ENCODE data around the gene KIF22. TPM values are rescaled to one million over a fixed set of nuclear protein-coding genes. Genes with fewer than 3 reads are reported as not detected.

KIF22 gene
- total RNA-seq, 1 donor from 2014 or later: 20.0 TPM

- H3K9me3 Mint-ChIP-seq (ENCODE audit: unreplicated experiment): no peaks in the 10 kb centered on the region
- DNase-seq (ENCODE audit: extremely low spot score, unreplicated experiment): no peak
- H3K27me3 Mint-ChIP-seq (ENCODE audit: unreplicated experiment): peaks cover 5% of the 10 kb centered on the region
- no peak overlapping the region for H3K4me3 Mint-ChIP-seq (ENCODE audit: unreplicated experiment)
- no peaks in the 10 kb centered on the region for H3K36me3 Mint-ChIP-seq (ENCODE audit: unreplicated experiment)
- TF ChIP-seq CTCF (IDR thresholded peaks at IDR 0.05): no peak
- H3K27ac Mint-ChIP-seq (ENCODE audit: unreplicated experiment): no peak overlapping the region
- peaks cover 12% of the 10 kb centered on the region for H3K4me1 Mint-ChIP-seq (ENCODE audit: unreplicated experiment)
These were observed 28.7 kb upstream of the KIF22 start for GRCh38 chr16:29761882-29762281.

- no peak for DNase-seq (ENCODE audit: extremely low spot score, unreplicated experiment)
- H3K36me3 Mint-ChIP-seq (ENCODE audit: unreplicated experiment): no peaks in the 10 kb centered on the region
- no peak overlapping the region for H3K4me3 Mint-ChIP-seq (ENCODE audit: unreplicated experiment)
These were observed 27.2 kb upstream of the KIF22 start for GRCh38 chr16:29763326-29763725.

GRCh38 chr16:29765167-29766032 lies 25.2 kb upstream of the KIF22 start:
- no peaks in the 10 kb centered on the region for H3K36me3 Mint-ChIP-seq (ENCODE audit: unreplicated experiment)
- H3K27ac Mint-ChIP-seq (ENCODE audit: unreplicated experiment): no peak overlapping the region
- no peak for TF ChIP-seq CTCF (IDR thresholded peaks at IDR 0.05)
- no peaks in the 10 kb centered on the region for H3K9me3 Mint-ChIP-seq (ENCODE audit: unreplicated experiment)
- H3K4me3 Mint-ChIP-seq (ENCODE audit: unreplicated experiment): no peak overlapping the region
- H3K27me3 Mint-ChIP-seq (ENCODE audit: unreplicated experiment): peaks cover 5% of the 10 kb centered on the region
- H3K4me1 Mint-ChIP-seq (ENCODE audit: unreplicated experiment): no peaks in the 10 kb centered on the region
- DNase-seq (ENCODE audit: extremely low spot score, unreplicated experiment): no peak

More at GRCh38 chr16:29763326-29763725, 27.2 kb upstream of the KIF22 start:
- H3K27me3 Mint-ChIP-seq (ENCODE audit: unreplicated experiment): peaks cover 5% of the 10 kb centered on the region
- H3K4me1 Mint-ChIP-seq (ENCODE audit: unreplicated experiment): peaks cover 2% of the 10 kb centered on the region
- no peaks in the 10 kb centered on the region for H3K9me3 Mint-ChIP-seq (ENCODE audit: unreplicated experiment)
- H3K27ac Mint-ChIP-seq (ENCODE audit: unreplicated experiment): no peak overlapping the region
- no peak for TF ChIP-seq CTCF (IDR thresholded peaks at IDR 0.05)

GRCh38 chr16:29766571-29766970 lies 24.0 kb upstream of the KIF22 start:
- DNase-seq (ENCODE audit: extremely low spot score, unreplicated experiment): no peak
- Mint-ChIP-seq H3K4me3 (ENCODE audit: unreplicated experiment) (no peak overlapping the region), H3K27me3 (ENCODE audit: unreplicated experiment) (peaks cover 5% of the 10 kb centered on the region), H3K27ac (ENCODE audit: unreplicated experiment) (no peak overlapping the region), H3K4me1 (ENCODE audit: unreplicated experiment) (no peaks in the 10 kb centered on the region), H3K9me3 (ENCODE audit: unreplicated experiment) (no peaks in the 10 kb centered on the region), H3K36me3 (ENCODE audit: unreplicated experiment) (no peaks in the 10 kb centered on the region)
- TF ChIP-seq CTCF (IDR thresholded peaks at IDR 0.05): no peak

- no peak overlapping the region for H3K4me3 Mint-ChIP-seq (ENCODE audit: unreplicated experiment)
- TF ChIP-seq CTCF (IDR thresholded peaks at IDR 0.05): no peak
- H3K36me3 Mint-ChIP-seq (ENCODE audit: unreplicated experiment): no peaks in the 10 kb centered on the region
- peaks cover 5% of the 10 kb centered on the region for H3K27me3 Mint-ChIP-seq (ENCODE audit: unreplicated experiment)
- no peaks in the 10 kb centered on the region for H3K9me3 Mint-ChIP-seq (ENCODE audit: unreplicated experiment)
- no peak for DNase-seq (ENCODE audit: extremely low spot score, unreplicated experiment)
- H3K27ac Mint-ChIP-seq (ENCODE audit: unreplicated experiment): no peak overlapping the region
- H3K4me1 Mint-ChIP-seq (ENCODE audit: unreplicated experiment): no peaks in the 10 kb centered on the region
These were observed 23.5 kb upstream of the KIF22 start for GRCh38 chr16:29767062-29767461.
